Glutamatergic neuron (in vitro differentiated cells): ENCODE results near the gene HIVEP3. TPM values are rescaled to one million over a fixed set of nuclear protein-coding genes. Genes with fewer than 3 reads are reported as not detected.

Source experiments
- DNase-seq: peaks from one replicate; pipeline ENCODE4 v3.0.0; 2022
- H3K27ac Mint-ChIP-seq: one replicate; pipeline ENCODE4 v1.8.0; 2020; ENCODE audit warnings: mild to moderate bottlenecking, mixed read lengths, inconsistent platforms; ENCODE audit not compliant: unreplicated experiment
- H3K27me3 Mint-ChIP-seq: one replicate; pipeline ENCODE4 v1.8.0; 2020; ENCODE audit warnings: mild to moderate bottlenecking, moderate library complexity, mixed read lengths, inconsistent platforms; ENCODE audit not compliant: unreplicated experiment
- H3K36me3 Mint-ChIP-seq: one replicate; pipeline ENCODE4 v1.8.0; 2020; ENCODE audit warnings: mild to moderate bottlenecking, mixed read lengths, inconsistent platforms; ENCODE audit not compliant: unreplicated experiment
- H3K4me1 Mint-ChIP-seq: one replicate; pipeline ENCODE4 v1.8.0; 2020; ENCODE audit warnings: mild to moderate bottlenecking, low read depth, mixed read lengths, inconsistent platforms; ENCODE audit not compliant: unreplicated experiment
- H3K4me3 Mint-ChIP-seq: one replicate; pipeline ENCODE4 v1.8.0; 2020; ENCODE audit warnings: mild to moderate bottlenecking, mixed read lengths, inconsistent platforms; ENCODE audit not compliant: unreplicated experiment
- H3K9me3 Mint-ChIP-seq: one replicate; pipeline ENCODE4 v1.8.0; 2020; ENCODE audit warnings: mild to moderate bottlenecking, moderate library complexity, mixed read lengths, inconsistent platforms; ENCODE audit not compliant: unreplicated experiment
- total RNA-seq: library from RNA; stranded (reverse); fragmentation: NEBNext Ultra II Directional; extraction: Animal tissue kit (Norgen Biotek cat#: 25700); gene quantifications from one replicate; pipeline ENCODE4 v1.2.1, GENCODE V29; 2021; ENCODE audit not compliant: unreplicated experiment
- TF ChIP-seq, protein P1 (sequence below): fragments of 200-600 bp; sonication (generic); IDR thresholded peaks from one replicate; pipeline ENCODE4 v1.5.0; 2021; ENCODE audit not compliant: partially characterized antibody, unreplicated experiment

HIVEP3 gene
- total RNA-seq, 1 donor from 2014 or later, result 15.1 TPM

DNA sequence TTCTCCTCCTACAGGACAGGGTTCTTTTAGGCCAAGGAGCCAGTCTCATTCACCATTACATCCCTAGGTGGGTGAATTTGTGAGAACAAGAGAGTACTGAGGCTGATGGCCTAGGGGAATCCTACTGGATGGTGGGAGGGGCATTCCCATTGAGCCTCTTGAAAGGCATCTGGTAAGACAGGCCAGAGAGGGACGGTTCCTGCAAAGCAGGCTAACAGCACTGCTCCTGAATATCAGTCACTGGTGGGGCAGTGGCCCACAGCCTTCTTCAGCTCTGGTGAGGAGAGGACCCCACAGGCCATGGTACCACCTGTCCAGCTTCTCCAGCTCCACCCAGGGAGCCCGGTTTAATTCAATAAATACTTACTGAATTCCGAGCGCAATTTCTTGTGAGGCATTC, 308.4 kb downstream of the HIVEP3 start:
- DNase-seq, result no peak
- no peak overlapping the region for H3K27ac Mint-ChIP-seq
- H3K36me3 Mint-ChIP-seq, result peaks cover 14% of the 10 kb centered on the region
- H3K4me3 Mint-ChIP-seq, result no peak overlapping the region
- TF ChIP-seq, protein P1, sequence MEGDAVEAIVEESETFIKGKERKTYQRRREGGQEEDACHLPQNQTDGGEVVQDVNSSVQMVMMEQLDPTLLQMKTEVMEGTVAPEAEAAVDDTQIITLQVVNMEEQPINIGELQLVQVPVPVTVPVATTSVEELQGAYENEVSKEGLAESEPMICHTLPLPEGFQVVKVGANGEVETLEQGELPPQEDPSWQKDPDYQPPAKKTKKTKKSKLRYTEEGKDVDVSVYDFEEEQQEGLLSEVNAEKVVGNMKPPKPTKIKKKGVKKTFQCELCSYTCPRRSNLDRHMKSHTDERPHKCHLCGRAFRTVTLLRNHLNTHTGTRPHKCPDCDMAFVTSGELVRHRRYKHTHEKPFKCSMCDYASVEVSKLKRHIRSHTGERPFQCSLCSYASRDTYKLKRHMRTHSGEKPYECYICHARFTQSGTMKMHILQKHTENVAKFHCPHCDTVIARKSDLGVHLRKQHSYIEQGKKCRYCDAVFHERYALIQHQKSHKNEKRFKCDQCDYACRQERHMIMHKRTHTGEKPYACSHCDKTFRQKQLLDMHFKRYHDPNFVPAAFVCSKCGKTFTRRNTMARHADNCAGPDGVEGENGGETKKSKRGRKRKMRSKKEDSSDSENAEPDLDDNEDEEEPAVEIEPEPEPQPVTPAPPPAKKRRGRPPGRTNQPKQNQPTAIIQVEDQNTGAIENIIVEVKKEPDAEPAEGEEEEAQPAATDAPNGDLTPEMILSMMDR, result no peak
- peaks cover 13% of the 10 kb centered on the region for H3K27me3 Mint-ChIP-seq
- peaks cover 24% of the 10 kb centered on the region for H3K9me3 Mint-ChIP-seq
- H3K4me1 Mint-ChIP-seq, result peaks cover 37% of the 10 kb centered on the region

DNA sequence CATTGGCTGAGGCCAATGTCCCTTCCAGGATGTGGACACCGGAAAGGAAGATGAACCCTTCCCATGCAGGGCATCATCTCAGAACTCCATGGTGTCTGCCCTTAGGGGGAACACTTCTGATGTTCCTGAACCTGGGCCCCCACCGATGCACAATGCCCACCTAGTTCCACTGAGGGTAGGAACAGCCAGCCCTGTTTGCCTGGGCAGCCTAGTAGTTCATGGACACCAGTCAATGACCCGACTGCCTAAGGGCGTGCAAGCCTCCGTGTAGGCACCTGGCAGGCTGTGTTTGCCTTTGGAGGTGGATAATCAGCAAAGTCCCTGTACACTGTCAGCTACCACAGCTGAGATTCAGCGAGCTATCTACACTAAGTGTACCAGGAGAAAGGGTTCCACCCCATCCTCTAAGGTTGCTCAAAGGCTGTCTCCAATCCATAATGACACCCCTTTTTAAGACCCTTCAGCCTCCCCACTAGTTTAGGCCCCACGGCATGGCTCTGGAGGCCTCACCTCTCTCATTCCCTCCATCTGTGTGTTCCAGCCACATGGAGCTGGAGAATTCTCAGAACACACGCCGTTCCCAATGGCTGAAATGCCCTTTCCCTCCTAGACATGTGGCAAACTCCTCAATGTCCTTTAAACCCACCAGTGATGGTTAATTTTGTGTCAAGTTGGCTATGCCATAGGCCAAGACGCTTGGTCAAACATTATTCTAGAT, 309.4 kb downstream of the HIVEP3 start:
- peaks cover 30% of the 10 kb centered on the region for H3K4me1 Mint-ChIP-seq
- TF ChIP-seq, protein P1, result no peak
- no peak overlapping the region for H3K4me3 Mint-ChIP-seq
- no peak overlapping the region for H3K27ac Mint-ChIP-seq
- H3K27me3 Mint-ChIP-seq, result peaks cover 8% of the 10 kb centered on the region
- H3K9me3 Mint-ChIP-seq, result peaks cover 24% of the 10 kb centered on the region
- no peak for DNase-seq
- H3K36me3 Mint-ChIP-seq, result peaks cover 14% of the 10 kb centered on the region

DNA sequence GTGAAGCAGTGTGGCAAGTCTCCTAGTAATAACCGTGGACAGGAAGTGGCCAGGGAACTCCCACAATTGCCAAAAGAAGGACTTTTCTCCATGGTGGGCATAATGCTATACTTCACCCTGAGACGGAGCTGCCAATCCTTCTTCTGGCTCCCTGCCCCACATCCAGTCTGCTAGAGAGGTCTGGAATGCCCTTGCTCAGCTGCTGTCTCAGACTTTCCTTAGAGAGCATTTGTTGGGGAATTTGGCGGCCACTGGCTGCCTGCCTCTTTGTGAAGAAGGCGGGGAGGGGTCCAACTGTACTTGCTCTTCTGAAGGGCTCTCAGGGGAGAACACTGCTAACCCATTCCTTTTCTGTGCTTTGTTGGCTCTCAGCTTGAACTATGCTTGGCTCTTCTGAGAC, 310.5 kb downstream of the HIVEP3 start:
- TF ChIP-seq, protein P1, result no peak
- no peaks in the 10 kb centered on the region for H3K27me3 Mint-ChIP-seq
- H3K27ac Mint-ChIP-seq, result peak overlapping the region; percentile 44
- H3K4me3 Mint-ChIP-seq, result no peak overlapping the region
- peaks cover 14% of the 10 kb centered on the region for H3K36me3 Mint-ChIP-seq
- no peak for DNase-seq
- peaks cover 19% of the 10 kb centered on the region for H3K4me1 Mint-ChIP-seq
- peaks cover 15% of the 10 kb centered on the region for H3K9me3 Mint-ChIP-seq

DNA sequence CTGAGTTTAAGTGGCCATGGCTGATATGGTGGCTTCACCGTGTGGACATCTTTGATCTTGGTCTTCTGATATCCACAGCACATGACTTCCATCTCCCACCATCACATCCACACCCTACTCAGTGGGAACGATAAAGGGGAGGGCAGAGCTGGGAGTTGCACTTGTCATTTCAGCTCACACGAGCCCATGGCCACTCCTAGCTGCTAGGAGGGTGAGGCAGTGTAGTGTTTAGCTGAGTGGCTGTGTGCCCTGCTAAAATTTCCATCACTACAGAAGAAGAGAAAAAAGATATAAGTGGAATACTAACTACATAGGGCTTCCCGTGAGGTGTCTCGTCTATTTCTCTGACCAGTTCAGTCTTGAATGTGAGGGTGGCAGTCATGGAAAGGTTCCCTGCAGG, 310.9 kb downstream of the HIVEP3 start:
- H3K9me3 Mint-ChIP-seq, result peaks cover 14% of the 10 kb centered on the region
- DNase-seq, result no peak
- H3K4me3 Mint-ChIP-seq, result no peak overlapping the region
- H3K27ac Mint-ChIP-seq, result no peak overlapping the region
- peaks cover 16% of the 10 kb centered on the region for H3K4me1 Mint-ChIP-seq
- peaks cover 14% of the 10 kb centered on the region for H3K36me3 Mint-ChIP-seq
- TF ChIP-seq, protein P1, result no peak
- H3K27me3 Mint-ChIP-seq, result no peaks in the 10 kb centered on the region

DNA sequence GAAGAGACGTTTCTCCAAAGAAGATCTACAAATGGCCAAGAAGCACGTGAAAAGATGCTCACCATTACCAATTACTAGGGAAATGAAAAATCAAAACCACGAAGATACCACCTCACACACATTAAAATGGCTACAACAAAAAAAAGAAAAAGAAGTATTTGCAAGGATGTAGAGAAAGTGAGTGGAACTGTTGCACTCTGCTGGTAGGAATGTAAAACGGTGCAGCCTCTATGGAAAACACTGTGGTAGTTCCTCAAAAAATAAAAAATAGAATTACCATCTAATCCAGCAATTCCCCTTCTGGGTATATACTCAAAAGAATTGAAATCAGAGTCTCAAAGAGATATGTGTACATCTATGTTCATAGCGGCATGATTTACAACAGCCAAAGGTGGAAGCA, 318.8 kb downstream of the HIVEP3 start:
- no peak for DNase-seq
- H3K36me3 Mint-ChIP-seq, result peaks cover 11% of the 10 kb centered on the region
- no peak overlapping the region for H3K27ac Mint-ChIP-seq
- H3K27me3 Mint-ChIP-seq, result peaks cover 2% of the 10 kb centered on the region
- TF ChIP-seq, protein P1, result peak; percentile 31
- H3K9me3 Mint-ChIP-seq, result peaks cover 8% of the 10 kb centered on the region
- H3K4me3 Mint-ChIP-seq, result no peak overlapping the region
- peaks cover 1% of the 10 kb centered on the region for H3K4me1 Mint-ChIP-seq
